ENCODE measurements around the gene C1QTNF6. TPM values are rescaled to one million over a fixed set of nuclear protein-coding genes. Genes with fewer than 3 reads are reported as not detected.

The C1QTNF6 gene
- total RNA-seq, 1 experiment from 2014 or later = 25.0 TPM

- in situ Hi-C loops (cut with HindIII; ENCODE audit: low pct_unique_long_range_greater_than_20kb, low sequenced_read_pairs) = no loop called here
- Histone ChIP-seq H3K4me3 (ENCODE audit: low read depth in 2 of 2, low read length in 2 of 2) (no peak overlapping the region), H3K9me3 (ENCODE audit: control insufficient read depth, insufficient read depth, low read depth, low read length) (no peaks in the 10 kb centered on the region), H3K27me3 (ENCODE audit: control insufficient read depth, insufficient read depth, low read length) (no peaks in the 10 kb centered on the region), H3K36me3 (ENCODE audit: control insufficient read depth, insufficient read depth, low read length) (no peaks in the 10 kb centered on the region), H3K4me1 (ENCODE audit: control insufficient read depth, insufficient read depth, low read length) (peaks cover 11% of the 10 kb centered on the region), H3K27ac (ENCODE audit: low read length) (no peak overlapping the region)
- intact Hi-C loops (cut with micrococcal nuclease; ENCODE audit: unreplicated experiment) = no loop called here
- no TSS peak for BruUV-seq (replicated peaks)
- ATAC-seq (no peak), DNase-seq (ENCODE audit: low read depth, low spot score) (no peak)
- ChIA-PET POLR2A (interaction anchor here (0.7 kb wide), 1 partner anchor 13 kb away, joined by 6 read pairs; no protein-coding TSS in a partner anchor), CTCF (no interaction called here)
- TF ChIP-seq TCF7L2 (IDR thresholded peaks at IDR 0.05; ENCODE audit: low read depth, low read length) = no peak
- no peak for TF ChIP-seq REST (IDR thresholded peaks at IDR 0.05; ENCODE audit: insufficient read depth in 1 of 2, low read depth in 2 of 2, low read length in 1 of 2)
Measured at GRCh38 chr22:37173709-37174108, 14.3 kb downstream of the C1QTNF6 start.

DNA sequence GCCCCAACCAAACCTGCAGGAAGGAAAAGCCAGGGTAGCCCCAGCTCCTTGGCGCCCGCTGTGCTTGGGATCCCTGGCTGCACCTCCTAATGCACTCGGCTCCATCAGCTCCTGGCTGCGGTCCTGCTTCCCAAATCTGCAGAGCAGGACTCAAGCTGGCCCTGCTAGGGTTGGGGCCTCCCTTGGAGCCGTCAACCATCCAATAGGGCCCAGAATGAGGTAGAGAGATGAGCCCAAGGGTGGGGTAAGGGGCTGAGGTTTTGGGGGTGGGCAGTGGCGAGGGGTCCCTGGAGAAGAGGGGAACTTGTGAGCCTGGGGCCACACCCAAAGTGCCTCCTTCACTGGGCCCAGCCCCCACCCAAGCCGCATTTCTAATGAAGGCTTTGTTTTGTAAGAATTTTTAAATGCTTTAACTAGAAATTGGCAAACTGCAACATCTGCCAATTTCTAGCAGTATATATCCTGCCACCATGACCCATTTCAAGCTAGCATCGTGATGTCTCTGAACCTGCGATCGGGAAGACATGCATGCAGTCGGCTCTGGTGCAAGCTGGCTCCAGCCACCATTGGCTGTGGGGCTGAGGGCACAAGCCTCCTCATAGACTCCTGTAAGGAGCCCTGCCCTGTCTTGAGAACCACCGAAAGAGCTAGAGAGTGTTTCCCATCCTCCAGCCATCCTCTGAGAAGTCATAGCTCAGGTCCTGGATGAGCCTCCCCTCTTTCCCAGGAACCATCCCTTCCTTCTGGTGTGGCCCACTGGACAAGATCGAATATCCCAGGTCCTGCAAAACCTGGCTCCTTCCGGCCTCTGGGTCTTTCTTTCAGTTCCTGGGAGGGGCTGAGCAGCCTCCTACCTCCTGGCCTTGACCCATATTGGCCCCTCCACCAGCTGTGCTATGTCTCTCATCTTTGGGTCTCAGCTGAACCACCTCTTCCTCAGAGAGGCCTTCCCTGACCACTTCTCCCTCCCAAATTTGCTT, 15.5 kb downstream of the C1QTNF6 start:
- BruUV-seq (replicated peaks) = no TSS peak
- Histone ChIP-seq H3K4me3 (ENCODE audit: low read depth in 2 of 2, low read length in 2 of 2) (no peak overlapping the region), H3K27ac (ENCODE audit: low read length) (peak overlapping the region; percentile 29; the same call in 1 of the 2 replicates), H3K27me3 (ENCODE audit: control insufficient read depth, insufficient read depth, low read length) (no peaks in the 10 kb centered on the region), H3K4me1 (ENCODE audit: control insufficient read depth, insufficient read depth, low read length) (peaks cover 6% of the 10 kb centered on the region), H3K36me3 (ENCODE audit: control insufficient read depth, insufficient read depth, low read length) (no peaks in the 10 kb centered on the region), H3K9me3 (ENCODE audit: control insufficient read depth, insufficient read depth, low read depth, low read length) (no peaks in the 10 kb centered on the region)
- no peak for ATAC-seq
- DNase-seq (ENCODE audit: low read depth, low spot score) = no peak
- ChIA-PET CTCF (no interaction called here), POLR2A (no interaction called here)
- intact Hi-C loops (cut with micrococcal nuclease; ENCODE audit: unreplicated experiment) = no loop called here
- in situ Hi-C loops (cut with HindIII; ENCODE audit: low pct_unique_long_range_greater_than_20kb, low sequenced_read_pairs) = no loop called here
- TF ChIP-seq REST (IDR thresholded peaks at IDR 0.05; ENCODE audit: insufficient read depth in 1 of 2, low read depth in 2 of 2, low read length in 1 of 2) (no peak), POLR2AphosphoS5 (IDR thresholded peaks at IDR 0.05; ENCODE audit: low read depth, low read length) (no peak), CTCF (IDR thresholded peaks at IDR 0.05) (no peak), TCF7L2 (IDR thresholded peaks at IDR 0.05; ENCODE audit: low read depth, low read length) (no peak), SIN3A (IDR thresholded peaks at IDR 0.05; ENCODE audit: borderline replicate concordance, insufficient read depth, low read depth, low read length) (no peak)

Measured in Panc1 (cell line).